SU-DHL-6 (cell line): ENCODE measurements around the gene RGL1.

Source experiments
- H2AFZ ChIP-seq: fragments of 200-600 bp; sonication (generic); 2 replicates; pipeline ENCODE4 v1.6.1; 2014; ENCODE audit warnings: low read depth, mild to moderate bottlenecking, moderate library complexity, mixed read lengths, antibody characterized with exemption, low read length; ENCODE audit not compliant: severe bottlenecking
- H3F3A ChIP-seq: fragments of 200-600 bp; shearing (Covaris generic); 2 replicates; pipeline ENCODE4 v1.6.0; 2016; ENCODE audit warnings: antibody characterized with exemption, mild to moderate bottlenecking; ENCODE audit not compliant: insufficient read depth
- H3K27ac ChIP-seq: fragments of 200-600 bp; sonication (generic); 2 replicates; pipeline ENCODE4 v1.5.1; 2016; ENCODE audit warnings: low read depth, mild to moderate bottlenecking, low read length, moderate library complexity, mixed read lengths
- H3K27me3 ChIP-seq: fragments of 200-600 bp; sonication (generic), shearing (Covaris generic); 2 replicates; pipeline ENCODE4 v1.6.0; 2014; ENCODE audit warnings: mild to moderate bottlenecking, low read length
- H3K36me3 ChIP-seq: fragments of 200-600 bp; sonication (generic); 2 replicates; pipeline ENCODE4 v1.6.1; 2014; ENCODE audit warnings: mild to moderate bottlenecking, low read length, mixed read lengths
- H3K4me2 ChIP-seq: fragments of 300-600, 200-600 bp; shearing (Covaris generic), sonication (generic); 2 replicates; pipeline ENCODE4 v1.6.0; 2014; ENCODE audit warnings: low read length, low read depth, mild to moderate bottlenecking; ENCODE audit not compliant: poor library complexity, severe bottlenecking
- H3K4me3 ChIP-seq: fragments of 200-600 bp; sonication (generic); 2 replicates; pipeline ENCODE4 v1.5.1; 2014; ENCODE audit warnings: antibody characterized with exemption, low read length, mild to moderate bottlenecking, mixed read lengths; ENCODE audit not compliant: insufficient read depth, poor library complexity, severe bottlenecking
- H3K79me2 ChIP-seq: fragments of 200-600 bp; sonication (generic); 2 replicates; pipeline ENCODE4 v1.6.1; 2014; ENCODE audit warnings: mild to moderate bottlenecking, low read length, moderate library complexity; ENCODE audit not compliant: insufficient read depth
- H3K9ac ChIP-seq: fragments of 200-600 bp; sonication (generic); 2 replicates; pipeline ENCODE4 v1.7.0; 2014; ENCODE audit warnings: mild to moderate bottlenecking, low read length
- H3K9me2 ChIP-seq: fragments of 200-600 bp; sonication (generic); replicated peaks from 2 replicates; pipeline ENCODE4 v1.6.1; 2014; ENCODE audit warnings: low read length; ENCODE audit not compliant: insufficient read depth
- H3K9me3 ChIP-seq: fragments of 200-600 bp; sonication (generic); 2 replicates; pipeline ENCODE4 v1.6.1; 2014; ENCODE audit warnings: low read length, mixed read lengths; ENCODE audit not compliant: insufficient read depth
- H4K20me1 ChIP-seq: fragments of 200-600 bp; sonication (generic); 2 replicates; pipeline ENCODE4 v1.6.1; 2014; ENCODE audit warnings: low read depth, mild to moderate bottlenecking, antibody characterized with exemption, low read length, moderate library complexity, mixed read lengths
- EZH2phosphoT487 ChIP-seq: fragments of 200-600 bp; sonication (generic), shearing (Covaris generic); conservative IDR thresholded peaks from 2 replicates; pipeline ENCODE4 v1.6.1; 2018; ENCODE audit warnings: mild to moderate bottlenecking, antibody characterized with exemption, low read length, moderate library complexity, mixed read lengths
- TF ChIP-seq, protein P1 (sequence below): fragments of 200-600 bp; sonication (generic); IDR thresholded peaks from one replicate; pipeline ENCODE4 v1.5.1; 2017; ENCODE audit warnings: antibody characterized with exemption, mild to moderate bottlenecking, low read length, moderate library complexity; ENCODE audit not compliant: insufficient read depth, poor library complexity, severe bottlenecking

The RGL1 gene

GRCh38 chr1:183834568-183834967 is 29.6 kb downstream of the RGL1 start:
- Histone ChIP-seq H2AFZ (no peak overlapping the region), H3K36me3 (no peaks in the 10 kb centered on the region), H4K20me1 (no peaks in the 10 kb centered on the region), H3K4me3 (no peak overlapping the region), H3K27ac (no peak overlapping the region), H3K9ac (no peak overlapping the region), H3K9me2 (no peaks in the 10 kb centered on the region), H3K79me2 (no peaks in the 10 kb centered on the region), H3K4me2 (no peak overlapping the region), H3K27me3 (no peaks in the 10 kb centered on the region), H3F3A (no peaks in the 10 kb centered on the region), H3K9me3 (no peaks in the 10 kb centered on the region)
- no peak for TF ChIP-seq EZH2phosphoT487
- TF ChIP-seq, protein P1, sequence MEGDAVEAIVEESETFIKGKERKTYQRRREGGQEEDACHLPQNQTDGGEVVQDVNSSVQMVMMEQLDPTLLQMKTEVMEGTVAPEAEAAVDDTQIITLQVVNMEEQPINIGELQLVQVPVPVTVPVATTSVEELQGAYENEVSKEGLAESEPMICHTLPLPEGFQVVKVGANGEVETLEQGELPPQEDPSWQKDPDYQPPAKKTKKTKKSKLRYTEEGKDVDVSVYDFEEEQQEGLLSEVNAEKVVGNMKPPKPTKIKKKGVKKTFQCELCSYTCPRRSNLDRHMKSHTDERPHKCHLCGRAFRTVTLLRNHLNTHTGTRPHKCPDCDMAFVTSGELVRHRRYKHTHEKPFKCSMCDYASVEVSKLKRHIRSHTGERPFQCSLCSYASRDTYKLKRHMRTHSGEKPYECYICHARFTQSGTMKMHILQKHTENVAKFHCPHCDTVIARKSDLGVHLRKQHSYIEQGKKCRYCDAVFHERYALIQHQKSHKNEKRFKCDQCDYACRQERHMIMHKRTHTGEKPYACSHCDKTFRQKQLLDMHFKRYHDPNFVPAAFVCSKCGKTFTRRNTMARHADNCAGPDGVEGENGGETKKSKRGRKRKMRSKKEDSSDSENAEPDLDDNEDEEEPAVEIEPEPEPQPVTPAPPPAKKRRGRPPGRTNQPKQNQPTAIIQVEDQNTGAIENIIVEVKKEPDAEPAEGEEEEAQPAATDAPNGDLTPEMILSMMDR = no peak

DNA sequence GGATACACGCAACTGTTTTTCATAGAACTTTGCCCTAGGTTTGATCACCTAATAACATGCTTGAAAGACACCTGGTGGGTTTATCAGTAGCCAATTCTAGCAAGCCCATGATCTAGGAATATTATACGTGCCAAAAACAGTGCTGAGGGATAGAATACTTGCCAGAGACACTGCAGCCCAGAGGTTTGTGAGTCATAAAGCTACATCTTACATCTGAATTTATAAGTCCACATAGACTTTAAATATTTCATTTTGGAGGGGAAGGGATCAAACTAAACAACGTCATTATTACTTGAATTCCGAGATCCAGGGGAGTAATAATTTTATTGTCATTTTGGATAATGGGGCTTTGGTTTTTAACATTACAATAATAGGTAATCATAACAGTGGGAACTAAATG is 31.7 kb downstream of the RGL1 start:
- H3K36me3 ChIP-seq = no peaks in the 10 kb centered on the region
- H3K9me2 ChIP-seq = no peaks in the 10 kb centered on the region
- no peaks in the 10 kb centered on the region for H4K20me1 ChIP-seq
- no peak overlapping the region for H3K9ac ChIP-seq
- H3K4me3 ChIP-seq = no peak overlapping the region
- no peak overlapping the region for H3K27ac ChIP-seq
- H2AFZ ChIP-seq = no peak overlapping the region
- H3K9me3 ChIP-seq = no peaks in the 10 kb centered on the region
- no peaks in the 10 kb centered on the region for H3K79me2 ChIP-seq
- H3K27me3 ChIP-seq = no peaks in the 10 kb centered on the region
- no peaks in the 10 kb centered on the region for H3F3A ChIP-seq
- no peak overlapping the region for H3K4me2 ChIP-seq
- TF ChIP-seq, protein P1 = no peak
- no peak for TF ChIP-seq EZH2phosphoT487

DNA sequence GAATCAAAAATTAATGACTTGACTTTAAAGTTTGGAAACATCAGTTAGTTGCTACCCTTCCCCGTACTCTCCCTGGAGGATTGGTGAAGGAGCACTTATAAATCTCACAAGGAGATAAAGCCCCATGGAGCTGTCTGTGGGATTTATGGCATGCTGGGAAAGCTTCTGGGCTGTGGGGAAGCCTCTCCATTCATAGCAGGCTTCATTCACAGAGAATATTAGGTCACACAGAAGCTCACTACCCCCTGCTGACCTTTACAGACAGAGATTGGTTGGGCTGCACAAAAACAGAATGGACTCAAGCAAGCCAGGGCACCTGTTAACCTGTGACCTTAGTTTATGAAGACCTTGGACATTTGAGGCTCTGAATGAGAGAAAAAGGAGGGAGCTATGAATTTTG is 32.1 kb downstream of the RGL1 start:
- Histone ChIP-seq H3K9ac (no peak overlapping the region), H3K27ac (no peak overlapping the region), H3K79me2 (no peaks in the 10 kb centered on the region), H3K9me2 (no peaks in the 10 kb centered on the region), H3K4me3 (no peak overlapping the region), H3K9me3 (no peaks in the 10 kb centered on the region), H3K4me2 (no peak overlapping the region), H4K20me1 (no peaks in the 10 kb centered on the region), H2AFZ (no peak overlapping the region), H3F3A (no peaks in the 10 kb centered on the region), H3K27me3 (no peaks in the 10 kb centered on the region), H3K36me3 (no peaks in the 10 kb centered on the region)
- no peak for TF ChIP-seq EZH2phosphoT487
- TF ChIP-seq, protein P1 = no peak

GRCh38 chr1:183838221-183838620 is 33.3 kb downstream of the RGL1 start:
- Histone ChIP-seq H3K27me3 (no peaks in the 10 kb centered on the region), H3F3A (no peaks in the 10 kb centered on the region), H4K20me1 (no peaks in the 10 kb centered on the region), H3K9ac (no peak overlapping the region), H2AFZ (no peak overlapping the region), H3K36me3 (no peaks in the 10 kb centered on the region), H3K4me2 (no peak overlapping the region), H3K79me2 (no peaks in the 10 kb centered on the region), H3K27ac (no peak overlapping the region), H3K9me2 (no peaks in the 10 kb centered on the region), H3K4me3 (no peak overlapping the region), H3K9me3 (no peaks in the 10 kb centered on the region)
- TF ChIP-seq, protein P1 = no peak
- TF ChIP-seq EZH2phosphoT487 = no peak
